HG03432 (cell line): Measurements from ENCODE around the gene ZNF831.

Experiments used
- ATAC-seq: cut with Tn5 transposase; IDR thresholded peaks from one replicate; pipeline ENCODE4 v1.9.1; 2021; ENCODE audit warnings: mild to moderate bottlenecking, moderate library complexity; ENCODE audit not compliant: unreplicated experiment

The ZNF831 gene

GRCh38 chr20:59163631-59164530 is at the start of gene ZNF831:
Gene ZNF831 (plus strand): TSS chr20:59163821. CDS start chr20:59191020, 27,199 bp downstream.
- no peak for ATAC-seq

- no peak for ATAC-seq
These were observed 46.1 kb upstream of the ZNF831 start for GRCh38 chr20:59117526-59117925.

- ATAC-seq, result no peak
These were observed 44.8 kb upstream of the ZNF831 start for GRCh38 chr20:59118855-59119254.

GRCh38 chr20:59120491-59120890 is 43.1 kb upstream of the ZNF831 start:
- no peak for ATAC-seq

GRCh38 chr20:59120919-59121318 is 42.7 kb upstream of the ZNF831 start:
- ATAC-seq, result no peak

GRCh38 chr20:59121714-59122565 is 41.7 kb upstream of the ZNF831 start:
- ATAC-seq, result no peak

- ATAC-seq, result no peak
These were observed 41.1 kb upstream of the ZNF831 start for GRCh38 chr20:59122566-59122919.

- no peak for ATAC-seq
These were observed 40.5 kb upstream of the ZNF831 start for GRCh38 chr20:59123011-59123677.

- ATAC-seq, result no peak
These were observed 39.9 kb upstream of the ZNF831 start for GRCh38 chr20:59123678-59124255.

- no peak for ATAC-seq
These were observed 39.2 kb upstream of the ZNF831 start for GRCh38 chr20:59124296-59125029.

- ATAC-seq, result no peak
These were observed 38.3 kb upstream of the ZNF831 start for GRCh38 chr20:59125332-59125731.

- ATAC-seq, result no peak
These were observed 37.8 kb upstream of the ZNF831 start for GRCh38 chr20:59125836-59126235.

- ATAC-seq, result no peak
These were observed 35.8 kb upstream of the ZNF831 start for GRCh38 chr20:59127839-59128238.

- no peak for ATAC-seq
These were observed 31.9 kb upstream of the ZNF831 start for GRCh38 chr20:59131551-59132285.

- ATAC-seq, result no peak
These were observed 29.4 kb upstream of the ZNF831 start for GRCh38 chr20:59134182-59134581.

- ATAC-seq, result no peak
These were observed 28.5 kb upstream of the ZNF831 start for GRCh38 chr20:59135093-59135492.

GRCh38 chr20:59136027-59136426 is 27.6 kb upstream of the ZNF831 start:
- no peak for ATAC-seq

- no peak for ATAC-seq
These were observed 26.1 kb upstream of the ZNF831 start for GRCh38 chr20:59137532-59137931.

GRCh38 chr20:59138114-59138748 is 25.4 kb upstream of the ZNF831 start:
- ATAC-seq, result no peak
